ENCODE results near the gene ACSM2A.
"Not testable (repeated sequence)": the region's sequence is repeated elsewhere in the genome, so short reads cannot be mapped to it uniquely, and the experiment has no call there.

The ACSM2A gene

DNA sequence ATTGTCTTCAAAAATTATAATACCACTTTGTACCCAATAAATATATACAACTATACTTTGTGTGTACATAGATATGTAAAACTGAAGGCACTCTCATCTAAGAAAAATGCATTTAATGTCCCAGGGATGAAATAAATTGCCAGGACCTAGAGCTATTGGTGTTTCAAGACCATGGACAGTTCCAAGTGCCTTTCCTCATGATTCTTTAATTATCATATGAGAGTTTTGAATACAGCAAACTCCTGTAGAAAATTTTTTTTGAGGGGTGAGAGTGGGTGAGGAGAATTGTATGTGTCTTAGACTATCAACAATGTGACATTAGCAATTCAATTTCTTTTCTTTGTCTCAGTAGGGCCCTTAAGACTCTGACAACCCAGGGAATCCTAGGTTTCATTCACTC lies 17.6 kb downstream of the ACSM2A start:
- not testable (repeated sequence) for H3K9ac ChIP-seq; H3K27me3 ChIP-seq; H3K36me3 ChIP-seq; H3K4me2 ChIP-seq; H3K4me3 ChIP-seq; H4K20me1 ChIP-seq; H3K27ac ChIP-seq; H3K4me1 ChIP-seq; H3K9me3 ChIP-seq (replicated peaks in 1 of 11)

DNA sequence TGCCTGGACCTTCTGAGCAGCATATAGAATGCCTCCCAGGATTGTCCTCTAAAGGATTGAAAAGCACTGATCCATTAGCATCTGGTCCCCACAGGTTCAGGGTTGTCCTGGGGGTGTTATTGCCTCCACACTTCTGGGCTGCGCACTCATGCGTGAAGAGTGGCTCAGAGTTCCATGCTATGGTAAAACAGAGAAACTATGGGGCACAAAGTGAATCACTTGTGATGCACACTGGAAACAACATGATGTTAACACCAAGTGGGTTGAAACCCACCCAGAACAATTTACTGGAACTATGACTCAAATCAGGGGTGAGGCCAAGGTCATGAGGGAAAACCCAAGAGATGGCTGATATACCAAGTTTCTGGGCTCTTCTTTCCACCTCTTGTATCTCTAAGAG lies 18.6 kb downstream of the ACSM2A start:
- H3K27me3 ChIP-seq; H3K9me3 ChIP-seq (replicated peaks in 1 of 11); H3K27ac ChIP-seq; H3K36me3 ChIP-seq; H3K4me1 ChIP-seq; H3K4me2 ChIP-seq; H4K20me1 ChIP-seq; H3K4me3 ChIP-seq; H3K9ac ChIP-seq: not testable (repeated sequence)

GRCh38 chr16:20470732-20471131 lies 19.4 kb downstream of the ACSM2A start:
- not testable (repeated sequence) for H3K9ac ChIP-seq; H4K20me1 ChIP-seq; H3K27ac ChIP-seq; H3K4me1 ChIP-seq; H3K4me3 ChIP-seq; H3K4me2 ChIP-seq; H3K9me3 ChIP-seq (replicated peaks in 1 of 11); H3K27me3 ChIP-seq; H3K36me3 ChIP-seq

DNA sequence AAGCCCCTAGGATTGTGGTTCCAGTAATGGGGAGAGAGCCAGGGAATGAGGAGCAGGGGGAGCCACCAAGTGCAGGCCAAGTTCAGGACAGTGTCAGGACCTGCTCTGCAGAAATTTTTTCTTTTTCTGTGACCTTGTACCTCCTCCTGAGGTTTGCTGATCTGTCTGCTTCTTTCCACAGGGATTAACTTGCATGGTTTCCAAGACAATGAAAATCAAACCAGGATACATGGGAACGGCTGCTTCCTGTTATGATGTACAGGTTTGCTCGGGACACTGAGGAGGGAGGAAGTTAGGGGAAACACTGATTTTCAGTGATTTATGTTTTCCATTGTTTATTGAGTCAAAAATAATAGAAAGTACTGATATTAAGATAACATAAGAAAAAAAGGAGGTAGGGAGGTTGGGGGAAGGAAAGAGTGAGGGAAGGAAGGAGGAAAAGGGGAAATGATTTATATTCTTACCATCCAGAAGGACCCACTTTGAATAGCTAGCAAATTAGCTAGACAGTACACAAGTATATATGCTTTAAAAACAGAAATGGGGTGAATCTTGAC lies 25.9 kb downstream of the ACSM2A start:
- H3K27me3 ChIP-seq; H3K9ac ChIP-seq; H3K9me3 ChIP-seq (replicated peaks in 1 of 11); H3K4me1 ChIP-seq; H3K4me3 ChIP-seq; H3K36me3 ChIP-seq; H3K4me2 ChIP-seq; H4K20me1 ChIP-seq; H3K27ac ChIP-seq: not testable (repeated sequence)

DNA sequence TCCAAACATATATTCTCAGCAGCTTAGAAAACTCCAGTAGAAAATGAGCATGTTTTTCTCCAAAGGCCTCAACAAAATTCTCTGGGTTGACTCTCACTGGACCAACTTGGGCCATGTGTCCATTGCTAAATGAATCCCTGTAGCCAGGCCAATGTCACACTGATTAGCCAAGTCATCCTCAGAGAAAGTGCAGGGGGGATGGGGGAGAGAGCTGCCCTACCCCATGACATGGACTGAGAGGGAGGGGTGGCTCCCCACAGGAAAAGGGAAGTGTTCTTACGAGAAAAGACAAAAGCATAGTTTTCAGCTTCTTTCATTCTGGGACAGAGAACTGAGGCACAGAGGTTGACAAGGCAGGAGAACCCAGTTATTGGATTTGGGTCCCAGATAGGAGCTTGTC lies 32.7 kb downstream of the ACSM2A start:
- H3K4me3 ChIP-seq; H3K27ac ChIP-seq; H3K36me3 ChIP-seq; H3K27me3 ChIP-seq; H4K20me1 ChIP-seq; H3K9ac ChIP-seq; H3K9me3 ChIP-seq (replicated peaks in 1 of 11); H3K4me2 ChIP-seq: not testable (repeated sequence)
- H3K4me1 ChIP-seq: peaks cover 0 to 14% (median 0%) of the 10 kb centered on the region in 10 experiments; a peak in 3 of 20 replicates

DNA sequence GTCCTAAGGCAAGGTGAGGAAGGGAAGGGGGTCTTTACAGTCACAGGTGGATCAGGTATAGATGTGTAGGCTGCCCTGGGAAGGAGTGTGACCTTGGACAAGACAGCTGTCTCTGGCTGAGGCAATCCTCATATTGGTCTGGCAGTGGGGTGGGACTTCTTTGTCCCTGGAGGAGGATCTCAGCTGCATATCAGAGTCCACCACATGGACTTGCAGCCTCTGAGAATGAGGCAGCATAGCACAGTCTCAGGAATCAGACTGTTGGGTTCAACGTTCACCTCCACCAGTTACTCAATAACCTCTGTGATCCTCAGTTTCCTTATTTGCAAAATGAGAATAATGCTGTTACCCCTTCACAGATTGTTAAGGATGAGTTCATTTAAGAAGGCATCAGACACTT lies 33.4 kb downstream of the ACSM2A start:
- Histone ChIP-seq H3K4me1 (peaks cover 0 to 14% (median 0%) of the 10 kb centered on the region in 10 experiments; a peak in 3 of 20 replicates), H4K20me1 (no peaks in the 10 kb centered on the region), H3K36me3 (no peaks in the 10 kb centered on the region), H3K4me2 (peak overlapping the region in 2 of 11 experiments; percentile 14 to 65; a peak in 3 of 22 replicates), H3K9me3 (replicated peaks in 1 of 11) (no peaks in the 10 kb centered on the region), H3K27me3 (no peaks in the 10 kb centered on the region), H3K27ac (no peak overlapping the region; a peak in 1 of 22 replicates), H3K9ac (no peak overlapping the region), H3K4me3 (no peak overlapping the region)
- no peak for TF ChIP-seq Cebpa-rat (IDR thresholded peaks at IDR 0.05)

DNA sequence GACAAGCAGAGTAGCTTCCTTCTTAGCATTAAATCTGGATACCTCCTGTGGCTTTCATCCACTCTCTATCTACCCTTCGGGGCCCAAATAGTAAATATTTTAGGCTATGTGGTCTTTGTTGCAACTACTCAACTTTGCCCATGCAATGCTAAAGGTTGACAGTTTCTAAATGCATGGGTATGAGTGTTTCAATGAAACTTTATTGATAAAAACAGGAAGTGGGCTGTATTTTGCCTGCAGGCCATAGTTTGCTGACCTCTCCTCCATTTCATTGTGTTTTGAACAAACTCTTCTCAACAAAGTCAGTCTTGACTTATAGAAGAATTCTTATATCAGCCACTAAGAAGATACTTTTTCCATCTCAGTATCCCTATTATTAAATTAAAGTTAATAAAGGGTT lies 34.1 kb downstream of the ACSM2A start:
- no peak overlapping the region for H3K9ac ChIP-seq
- H3K4me3 ChIP-seq: no peak overlapping the region
- H3K27ac ChIP-seq: no peak overlapping the region
- H4K20me1 ChIP-seq: no peaks in the 10 kb centered on the region
- H3K4me2 ChIP-seq: no peak overlapping the region; a peak in 1 of 22 replicates
- TF ChIP-seq Cebpa-rat (IDR thresholded peaks at IDR 0.05): no peak
- no peaks in the 10 kb centered on the region for H3K9me3 ChIP-seq (replicated peaks in 1 of 11)
- no peaks in the 10 kb centered on the region for H3K36me3 ChIP-seq
- no peaks in the 10 kb centered on the region for H3K27me3 ChIP-seq
- H3K4me1 ChIP-seq: peaks cover 0 to 14% (median 0%) of the 10 kb centered on the region in 10 experiments; a peak in 3 of 20 replicates

- not testable (repeated sequence) for H3K4me2 ChIP-seq; H4K20me1 ChIP-seq; H3K9me3 ChIP-seq (replicated peaks in 1 of 11); H3K27ac ChIP-seq; H3K9ac ChIP-seq; H3K4me1 ChIP-seq; H3K36me3 ChIP-seq; H3K27me3 ChIP-seq; H3K4me3 ChIP-seq
Observed at GRCh38 chr16:20490994-20491393, 39.7 kb downstream of the ACSM2A start.

DNA sequence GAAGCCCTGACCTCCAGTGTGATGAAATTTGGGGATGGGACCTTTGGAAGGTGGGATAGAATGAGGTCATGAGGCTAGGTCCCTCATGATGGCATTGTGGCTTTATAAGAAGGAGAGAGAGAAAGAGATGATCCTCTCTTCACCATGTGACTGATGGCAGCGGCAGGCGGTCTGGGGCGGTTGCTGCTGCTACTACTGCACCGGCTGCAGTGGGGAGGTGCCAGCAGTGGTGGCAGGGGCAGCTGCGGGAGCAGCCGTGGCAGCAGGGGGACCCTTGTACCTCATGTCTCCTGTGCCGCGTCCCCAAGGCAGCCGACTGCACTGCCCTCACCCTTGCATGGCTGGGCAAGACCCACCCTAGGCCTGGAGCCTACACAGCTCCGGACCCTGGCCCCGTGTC lies 40.1 kb downstream of the ACSM2A start:
- not testable (repeated sequence) for H4K20me1 ChIP-seq

GRCh38 chr16:20504418-20504817 lies 53.1 kb downstream of the ACSM2A start:
- no peak overlapping the region for H3K4me2 ChIP-seq
- H4K20me1 ChIP-seq: no peaks in the 10 kb centered on the region
- H3K9ac ChIP-seq: no peak overlapping the region
- no peak overlapping the region for H3K4me3 ChIP-seq
- TF ChIP-seq Cebpa-rat (IDR thresholded peaks at IDR 0.05): no peak
- H3K27ac ChIP-seq: no peak overlapping the region
- peaks cover 31 to 58% (median 51%) of the 10 kb centered on the region in 11 experiments for H3K9me3 ChIP-seq (replicated peaks in 1 of 11)
- H3K27me3 ChIP-seq: no peaks in the 10 kb centered on the region
- H3K36me3 ChIP-seq: no peaks in the 10 kb centered on the region
- H3K4me1 ChIP-seq: no peaks in the 10 kb centered on the region

More for the DNA sequence above, 40.1 kb downstream of the ACSM2A start:
- H3K4me2 ChIP-seq; H3K27ac ChIP-seq; H3K9me3 ChIP-seq (replicated peaks in 1 of 11); H3K9ac ChIP-seq; H3K4me1 ChIP-seq; H3K36me3 ChIP-seq; H3K27me3 ChIP-seq; H3K4me3 ChIP-seq: not testable (repeated sequence)

DNA sequence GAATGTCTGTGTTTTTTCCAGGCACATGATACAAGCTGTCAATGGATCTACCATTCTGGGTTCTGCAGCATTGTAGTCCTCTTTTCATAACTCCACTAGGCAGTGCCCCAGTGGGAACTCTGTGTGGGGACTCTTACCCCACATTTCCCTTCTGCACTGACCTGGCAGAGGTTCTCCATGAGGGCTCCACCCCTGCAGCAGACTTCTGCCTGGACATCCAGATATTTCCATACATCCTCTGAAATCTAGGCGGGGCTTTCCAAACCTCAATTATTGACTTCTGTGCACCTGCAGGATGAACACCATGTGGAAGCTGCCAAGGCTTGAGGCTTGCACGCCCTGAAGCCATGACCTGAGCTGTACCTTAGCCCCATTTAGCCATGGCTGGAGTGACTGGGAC lies 56.0 kb downstream of the ACSM2A start:
- no peaks in the 10 kb centered on the region for H3K36me3 ChIP-seq
- no peaks in the 10 kb centered on the region for H3K4me1 ChIP-seq
- H3K9me3 ChIP-seq (replicated peaks in 1 of 11): peaks cover 31 to 58% (median 51%) of the 10 kb centered on the region in 11 experiments
- no peak overlapping the region for H3K9ac ChIP-seq
- no peak overlapping the region for H3K27ac ChIP-seq
- TF ChIP-seq Cebpa-rat (IDR thresholded peaks at IDR 0.05): no peak
- H3K27me3 ChIP-seq: no peaks in the 10 kb centered on the region
- 0 out of 20 replicates have a peak overlapping the region, but pooled peaks of 1 of the 10 experiments have one; percentile 5 for H3K4me3 ChIP-seq
- H4K20me1 ChIP-seq: no peaks in the 10 kb centered on the region
- H3K4me2 ChIP-seq: no peak overlapping the region

Data from BLaER1 treated with 17β-estradiol and CSF1 and Interleukin-3, amounts not matched to agents 10 nM and 100 nM (cell line).